IPS DF 6.9 (cell line): ENCODE results near the gene DET1.
"Not testable (repeated sequence)": the region's sequence is repeated elsewhere in the genome, so short reads cannot be mapped to it uniquely, and the experiment has no call there.

Experiments
- DNase-seq: peaks from one replicate; pipeline ENCODE4 v3.0.0-alpha.2; 2013; ENCODE audit warnings: low read depth, low spot score
- H3K27ac ChIP-seq: one replicate; pipeline ENCODE4 v1.5.1; 2013; ENCODE audit warnings: low read length, control low read depth
- H3K27me3 ChIP-seq: 2 replicates; pipeline ENCODE4 v1.6.1; 2013; ENCODE audit warnings: mild to moderate bottlenecking, low read length; ENCODE audit not compliant: control insufficient read depth, insufficient read depth
- H3K36me3 ChIP-seq: 2 replicates; pipeline ENCODE4 v1.6.1; 2013; ENCODE audit warnings: low read length; ENCODE audit not compliant: control insufficient read depth, insufficient read depth
- H3K4me1 ChIP-seq: 2 replicates; pipeline ENCODE4 v1.6.1; 2013; ENCODE audit warnings: low read length; ENCODE audit not compliant: control insufficient read depth, insufficient read depth
- H3K4me3 ChIP-seq: 2 replicates; pipeline ENCODE4 v1.5.1; 2013; ENCODE audit warnings: mild to moderate bottlenecking, low read length
- H3K9me3 ChIP-seq: 2 replicates; pipeline ENCODE4 v1.6.1; 2013; ENCODE audit warnings: low read length, inconsistent platforms; ENCODE audit not compliant: control insufficient read depth, insufficient read depth
- WGBS: extraction: QIAGEN DNeasy Blood & Tissue Kit; methylation state at CpG from one replicate; pipeline ENCODE4 v1.1.7; 2013; ENCODE audit warnings: mixed read lengths, missing lambda C conversion rate; ENCODE audit not compliant: insufficient read length, insufficient coverage; 5-methylcytosine and 5-hydroxymethylcytosine counted together

Gene DET1

DNA sequence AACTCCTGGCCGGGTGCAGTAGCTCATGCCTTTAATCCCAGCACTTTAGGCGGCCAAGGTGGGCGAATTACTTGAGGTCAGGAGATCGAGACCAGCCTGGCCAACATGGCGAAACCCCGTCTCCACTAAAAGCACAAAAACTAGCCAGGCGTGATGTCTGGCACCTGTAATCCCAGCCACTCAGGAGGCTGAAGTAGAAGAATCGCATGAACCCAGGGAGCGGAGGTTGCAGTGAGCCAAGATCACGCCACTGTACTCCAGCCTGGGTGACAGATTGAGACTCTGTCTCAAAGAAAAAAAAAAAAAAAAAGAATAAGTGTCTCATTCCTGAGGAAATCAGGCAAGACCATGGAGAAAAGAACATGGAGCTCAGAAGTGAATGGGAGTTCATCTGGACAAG, 77.8 kb downstream of the DET1 start:
- not testable (repeated sequence) for H3K4me3 ChIP-seq, H3K27me3 ChIP-seq, H3K27ac ChIP-seq, DNase-seq, H3K4me1 ChIP-seq, H3K9me3 ChIP-seq
- H3K36me3 ChIP-seq, result peaks cover 12% of the 10 kb centered on the region; the same call in 1 of the 2 replicates
- WGBS, result no CpG with 5 or more reads among the region's 10 CpGs

DNA sequence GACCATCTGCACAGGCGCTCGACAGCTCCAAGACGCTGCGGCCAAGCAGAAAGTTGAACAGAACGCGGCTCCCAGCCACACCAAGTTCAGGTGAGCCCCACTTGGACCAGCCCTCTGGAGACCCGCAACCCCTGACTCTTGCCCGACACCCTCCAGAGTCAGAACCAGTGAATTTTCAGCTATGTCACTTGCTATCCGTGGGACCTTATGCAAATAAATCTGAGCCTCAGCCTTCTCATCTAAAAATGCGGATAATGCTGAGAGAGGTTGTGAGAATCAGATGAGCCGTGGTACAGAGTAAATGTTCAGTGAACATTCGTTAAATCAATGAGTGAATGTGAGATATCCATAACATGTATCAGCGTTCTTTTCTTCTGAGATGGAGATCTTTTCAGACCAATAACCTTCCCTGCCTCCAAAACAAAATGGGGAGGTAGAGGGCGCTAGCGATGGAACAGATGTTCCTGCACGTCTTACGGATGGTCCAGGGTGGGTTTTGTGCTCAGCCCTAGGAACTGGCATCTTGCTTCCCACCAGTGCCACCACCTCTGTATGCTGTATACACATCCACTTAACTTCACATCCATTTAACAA, 78.4 kb downstream of the DET1 start:
- Histone ChIP-seq H3K36me3 (peaks cover 9% of the 10 kb centered on the region; the same call in 1 of the 2 replicates), H3K27ac (no peak overlapping the region), H3K4me1 (no peaks in the 10 kb centered on the region), H3K27me3 (no peaks in the 10 kb centered on the region), H3K4me3 (peak overlapping the region; percentile 76), H3K9me3 (no peaks in the 10 kb centered on the region)
- no peak for DNase-seq
- no CpG with 5 or more reads among the region's 17 CpGs for WGBS

DNA sequence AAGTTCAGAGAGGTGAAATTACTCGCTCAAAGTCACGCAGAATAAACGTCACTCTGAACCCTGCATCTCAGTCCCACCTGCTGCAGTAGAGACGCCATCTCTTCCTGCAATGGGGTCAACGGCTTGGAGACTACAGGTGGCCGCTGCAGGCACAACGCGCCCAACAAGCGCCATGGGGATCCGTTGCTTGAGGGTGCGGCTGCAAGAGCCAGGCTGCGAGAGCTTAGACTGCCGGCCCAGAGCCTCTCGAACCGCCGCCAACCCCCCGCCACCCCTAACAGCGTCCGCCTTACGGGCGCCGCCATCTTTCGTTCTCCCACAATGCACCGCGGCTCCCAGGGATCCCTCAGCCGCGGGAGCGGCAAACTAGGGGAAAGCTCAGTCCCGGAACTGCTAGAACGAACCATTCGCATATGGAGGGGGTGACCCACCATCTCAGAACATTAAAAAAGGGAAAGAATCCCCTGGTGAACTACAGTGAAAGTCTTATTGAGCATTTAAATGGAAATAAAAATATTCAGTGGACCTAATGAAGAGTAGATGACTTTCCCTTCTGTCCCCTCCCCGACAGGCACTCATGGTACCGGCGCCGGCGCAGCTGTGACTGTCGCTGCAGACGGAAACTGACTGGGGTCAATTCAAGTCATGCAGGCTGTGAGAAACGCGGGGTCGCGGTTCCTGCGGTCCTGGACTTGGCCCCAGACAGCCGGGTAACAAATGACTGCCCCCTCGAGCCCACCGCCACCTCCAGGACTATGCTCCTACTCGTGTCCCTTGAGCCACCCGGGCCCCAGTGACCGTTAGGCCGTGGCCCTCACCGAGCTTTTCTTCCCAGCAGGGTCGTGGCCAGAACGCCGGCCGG, 79.2 kb downstream of the DET1 start, which contains the start of the genes MRPL46 and MRPS11:
Gene MRPL46 (minus strand): TSS at position 316 of the 862 bp plus-strand sequence. CDS start 11 bp downstream, at position 305.
Gene MRPS11 (plus strand): TSS at position 636 of the 862 bp plus-strand sequence. CDS start 10 bp downstream, at position 646.
- DNase-seq, result peak; percentile 68
- no peaks in the 10 kb centered on the region for H3K4me1 ChIP-seq
- no peaks in the 10 kb centered on the region for H3K27me3 ChIP-seq
- peaks cover 11% of the 10 kb centered on the region; the same call in 1 of the 2 replicates for H3K36me3 ChIP-seq
- no peak within 1 kb of the TSS for H3K27ac ChIP-seq
- no peaks in the 10 kb centered on the region for H3K9me3 ChIP-seq
- no CpG with 5 or more reads among the region's 55 CpGs for WGBS
- H3K4me3 ChIP-seq, result peak within 1 kb of the TSS; percentile 76

DNA sequence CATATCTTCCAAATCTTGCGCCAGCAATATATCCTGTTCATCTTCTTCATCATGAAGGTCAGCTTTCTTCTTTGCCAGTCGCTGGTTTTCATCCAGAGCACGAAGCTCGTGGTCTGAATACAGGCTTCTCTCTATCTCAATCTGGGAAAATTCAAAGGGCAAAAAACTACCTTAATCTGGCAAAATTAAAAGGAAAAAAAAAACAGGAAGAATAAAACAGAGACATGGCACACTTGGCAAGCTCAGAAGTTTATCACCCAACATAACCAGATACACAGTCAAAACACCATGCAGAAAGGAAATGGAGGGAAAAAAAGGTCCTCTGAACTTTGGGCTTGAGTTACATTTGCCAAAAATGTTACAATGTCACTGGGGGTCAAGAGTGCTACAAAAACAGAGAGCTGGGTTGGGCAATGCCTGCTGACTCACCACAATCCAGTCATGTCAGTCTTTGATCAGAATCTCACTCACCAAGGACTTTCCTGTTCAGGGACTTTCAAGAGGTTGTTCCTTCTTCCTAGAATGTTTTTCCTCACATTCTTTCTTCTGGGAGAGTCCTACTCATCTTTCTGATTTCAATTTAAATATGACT, 80.8 kb downstream of the DET1 start:
- H3K4me1 ChIP-seq, result no peaks in the 10 kb centered on the region
- H3K27me3 ChIP-seq, result no peaks in the 10 kb centered on the region
- peaks cover 11% of the 10 kb centered on the region; the same call in 1 of the 2 replicates for H3K36me3 ChIP-seq
- no peak for DNase-seq
- no peak overlapping the region for H3K27ac ChIP-seq
- H3K4me3 ChIP-seq, result no peak overlapping the region
- H3K9me3 ChIP-seq, result no peaks in the 10 kb centered on the region
- no CpG with 5 or more reads among the region's 4 CpGs for WGBS

DNA sequence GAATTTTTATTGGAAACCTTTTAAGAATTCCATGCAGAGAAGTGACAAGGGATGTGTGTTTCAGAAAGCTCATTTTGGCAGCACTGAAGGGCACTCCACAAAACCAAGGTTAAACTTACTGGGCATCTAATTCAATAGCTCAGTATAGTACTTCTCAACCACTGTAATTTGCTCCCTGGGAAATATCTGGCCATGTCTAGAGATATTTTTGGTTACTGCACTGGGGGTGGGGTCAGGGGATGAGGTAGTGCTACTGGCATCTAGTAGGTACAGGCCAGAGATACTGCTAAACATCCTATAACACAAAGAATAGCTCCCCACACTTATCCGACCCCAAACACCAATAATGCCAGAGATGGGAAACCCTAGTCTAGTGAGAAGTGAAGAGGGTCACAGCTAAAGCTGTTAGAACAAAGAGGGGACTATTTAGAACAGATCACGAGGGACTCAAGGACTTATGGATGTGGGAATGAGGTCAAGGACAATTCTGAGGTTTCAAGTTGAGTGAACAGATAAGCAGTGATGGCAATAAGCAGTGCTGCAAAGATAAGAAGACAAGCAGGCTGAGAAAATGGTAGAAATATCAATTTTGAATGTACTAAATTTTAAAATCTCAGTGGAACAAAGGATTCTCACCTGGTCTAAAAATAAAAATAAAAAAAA, 82.5 kb downstream of the DET1 start:
- Histone ChIP-seq H3K27me3 (no peaks in the 10 kb centered on the region), H3K4me3 (no peak overlapping the region), H3K27ac (no peak overlapping the region), H3K9me3 (no peaks in the 10 kb centered on the region), H3K4me1 (no peaks in the 10 kb centered on the region), H3K36me3 (peaks cover 21% of the 10 kb centered on the region)
- no CpG with 5 or more reads among the region's 2 CpGs for WGBS
- no peak for DNase-seq
